Vagina (tissue), 2 donors: Measurements from ENCODE around the gene SIAH1. TPM values are rescaled to one million over a fixed set of nuclear protein-coding genes. Genes with fewer than 3 reads are reported as not detected.
"Not testable (repeated sequence)": the region's sequence is repeated elsewhere in the genome, so short reads cannot be mapped to it uniquely, and the experiment has no call there.

Experiments
- DNase-seq, 2 donors: peaks; one replicate each; pipeline ENCODE4 v3.0.0-alpha.2; 2017; ENCODE audit errors: extremely low spot score in 2 of 2
- H3K27ac ChIP-seq: fragments of 200-600 bp; sonication (generic); one replicate; pipeline ENCODE4 v1.5.1; 2019
- H3K27me3 ChIP-seq: fragments of 200-600 bp; sonication (generic); one replicate; pipeline ENCODE4 v1.5.1; 2019
- H3K36me3 ChIP-seq, 2 donors: fragments of 200-600 bp; sonication (generic); one replicate each; pipeline ENCODE4 v1.5.1; 2017 to 2019
- H3K4me1 ChIP-seq: fragments of 200-600 bp; sonication (generic); one replicate; pipeline ENCODE4 v1.5.1; 2019
- H3K4me3 ChIP-seq, 2 donors: fragments of 200-600 bp; sonication (generic); 1 replicate in 1 of 2; 2 replicates in 1 of 2; pipeline ENCODE4 v1.5.1; 2016 to 2019
- H3K9me3 ChIP-seq: fragments of 200-600 bp; sonication (generic); one replicate; pipeline ENCODE4 v1.5.1; 2019
- CTCF ChIP-seq, 3 experiments: fragments of 450-650 bp in 2 of 3; fragments of 200-600 bp in 1 of 3; sonication (generic) in 1 of 3; IDR thresholded peaks; one replicate each; pipeline ENCODE4 v1.5.1; 2017 to 2019; ENCODE audit warnings: antibody characterized with exemption in 3 of 3, mild to moderate bottlenecking in 2 of 3, moderate library complexity in 2 of 3
- POLR2A ChIP-seq, 2 donors: fragments of 450-650 bp; IDR thresholded peaks; one replicate each; pipeline ENCODE4 v1.6.1; 2017; ENCODE audit warnings: antibody characterized with exemption in 2 of 2, mild to moderate bottlenecking in 2 of 2, moderate library complexity in 2 of 2
- POLR2AphosphoS5 ChIP-seq, 2 donors: sonication (generic); formaldehyde crosslinking; IDR thresholded peaks; one replicate each; pipeline ENCODE4 v1.9.0; 2017; ENCODE audit warnings: antibody characterized with exemption in 2 of 2, mild to moderate bottlenecking in 2 of 2, low read depth in 1 of 2; ENCODE audit not compliant: insufficient read depth in 1 of 2
- intact Hi-C: fragments of 100-400 bp; cut with DNase I; formaldehyde crosslinking; loops from one replicate; pipeline ENCODE4 v1.15.1; 2023
- total RNA-seq: library from RNA; depleted of rRNA; stranded (reverse); fragments of >200 nt; gene quantifications from one replicate; pipeline ENCODE4 v1.2.3, GENCODE V29; 2016

SIAH1 gene
- total RNA-seq, 1 donor from 2014 or later = 26.8 TPM

GRCh38 chr16:48354877-48355855 lies 30.0 kb downstream of the SIAH1 start:
- peaks cover 0 to 24% of the 10 kb centered on the region in 2 donors for H3K36me3 ChIP-seq
- no peak for DNase-seq
- TF ChIP-seq CTCF (IDR thresholded peaks at IDR 0.05) (no peak), POLR2A (IDR thresholded peaks at IDR 0.05) (no peak), POLR2AphosphoS5 (IDR thresholded peaks at IDR 0.05; ENCODE audit: insufficient read depth in 1 of 2, low read depth in 1 of 2) (no peak)
- no peaks in the 10 kb centered on the region for H3K27me3 ChIP-seq
- no peaks in the 10 kb centered on the region for H3K9me3 ChIP-seq
- no peak overlapping the region for H3K4me3 ChIP-seq
- intact Hi-C loops = loop anchor here (10.0 kb wide), 2 partner anchors 190 to 270 kb away; no protein-coding TSS in a partner anchor
- no peaks in the 10 kb centered on the region for H3K4me1 ChIP-seq
- H3K27ac ChIP-seq = no peak overlapping the region

GRCh38 chr16:48354385-48354784 lies 30.8 kb downstream of the SIAH1 start:
- not testable (repeated sequence) for H3K9me3 ChIP-seq, H3K4me1 ChIP-seq, DNase-seq, H3K4me3 ChIP-seq, H3K27ac ChIP-seq, H3K27me3 ChIP-seq
- intact Hi-C loops = loop anchor here (10.0 kb wide), 2 partner anchors 190 to 270 kb away; no protein-coding TSS in a partner anchor
- H3K36me3 ChIP-seq = peaks cover 0 to 28% of the 10 kb centered on the region in 2 donors

- DNase-seq = no peak
- H3K27ac ChIP-seq = no peak overlapping the region
- intact Hi-C loops = loop anchor here (10.0 kb wide), 2 partner anchors 191 to 271 kb away; no protein-coding TSS in a partner anchor
- H3K27me3 ChIP-seq = no peaks in the 10 kb centered on the region
- no peaks in the 10 kb centered on the region for H3K9me3 ChIP-seq
- no peak overlapping the region for H3K4me3 ChIP-seq
- H3K36me3 ChIP-seq = peaks cover 0 to 29% of the 10 kb centered on the region in 2 donors
- no peaks in the 10 kb centered on the region for H3K4me1 ChIP-seq
- no peak for TF ChIP-seq POLR2A (IDR thresholded peaks at IDR 0.05)
- no peak for TF ChIP-seq POLR2AphosphoS5 (IDR thresholded peaks at IDR 0.05; ENCODE audit: insufficient read depth in 1 of 2, low read depth in 1 of 2)
- peak; percentile 77 to 92 (median 79) for TF ChIP-seq CTCF (IDR thresholded peaks at IDR 0.05)
Measured at GRCh38 chr16:48353565-48354163, 31.5 kb downstream of the SIAH1 start.

- Histone ChIP-seq H3K4me3 (no peak overlapping the region), H3K4me1 (no peaks in the 10 kb centered on the region), H3K36me3 (peaks cover 0 to 29% of the 10 kb centered on the region in 2 donors), H3K27ac (no peak overlapping the region), H3K9me3 (no peaks in the 10 kb centered on the region), H3K27me3 (no peaks in the 10 kb centered on the region)
- intact Hi-C loops = loop anchor here (10.0 kb wide), 2 partner anchors 192 to 272 kb away; no protein-coding TSS in a partner anchor
- no peak for DNase-seq
- TF ChIP-seq POLR2AphosphoS5 (IDR thresholded peaks at IDR 0.05; ENCODE audit: insufficient read depth in 1 of 2, low read depth in 1 of 2) = no peak
- TF ChIP-seq POLR2A (IDR thresholded peaks at IDR 0.05) = no peak
- TF ChIP-seq CTCF (IDR thresholded peaks at IDR 0.05) = no peak
Measured at GRCh38 chr16:48352648-48353390, 32.4 kb downstream of the SIAH1 start.

GRCh38 chr16:48350736-48351135 lies 34.5 kb downstream of the SIAH1 start:
- intact Hi-C loops = loop anchor here (10.0 kb wide), 2 partner anchors 194 to 274 kb away; no protein-coding TSS in a partner anchor
- Histone ChIP-seq H3K27ac (no peak overlapping the region), H3K9me3 (no peaks in the 10 kb centered on the region), H3K4me3 (no peak overlapping the region), H3K36me3 (peaks cover 0 to 29% of the 10 kb centered on the region in 2 donors), H3K4me1 (no peaks in the 10 kb centered on the region), H3K27me3 (no peaks in the 10 kb centered on the region)
- no peak for TF ChIP-seq CTCF (IDR thresholded peaks at IDR 0.05)
- no peak for TF ChIP-seq POLR2A (IDR thresholded peaks at IDR 0.05)
- TF ChIP-seq POLR2AphosphoS5 (IDR thresholded peaks at IDR 0.05; ENCODE audit: insufficient read depth in 1 of 2, low read depth in 1 of 2) = no peak
- DNase-seq = no peak
